ENCODE measurements around the gene GALNT10. TPM values are rescaled to one million over a fixed set of nuclear protein-coding genes. Genes with fewer than 3 reads are reported as not detected.

GALNT10 gene
- total and polyA plus RNA-seq, 9 of the 15 experiments (the other 6 are each of a cell fraction or from before 2014, with no cell fraction given): 4.6 to 37.1 (median 13.3) TPM

- no peak for TF ChIP-seq ZNF124 (CRISPR knock-in tag; IDR thresholded peaks at IDR 0.05)
- TF ChIP-seq ZBTB40 (IDR thresholded peaks at IDR 0.05): peak; percentile 67; the same call in 1 of the 2 replicates
- no peak for TF ChIP-seq ZBTB40 (CRISPR knock-in tag; IDR thresholded peaks at IDR 0.05)
- no peak for TF ChIP-seq ZNF3 (CRISPR knock-in tag; IDR thresholded peaks at IDR 0.05)
- no peak for TF ChIP-seq KLF1 (tag; IDR thresholded peaks at IDR 0.05)
- no peak for TF ChIP-seq SRSF7 (optimal IDR thresholded peaks at IDR 0.05; ENCODE audit: low read depth, low read length)
- TF ChIP-seq SMAD2 (IDR thresholded peaks at IDR 0.05; ENCODE audit: low read depth, low read length): no peak
- peak; percentile 82 for TF ChIP-seq PHB2 (IDR thresholded peaks at IDR 0.05; ENCODE audit: low read depth)
- no peak for TF ChIP-seq PRPF4 (IDR thresholded peaks at IDR 0.05; ENCODE audit: insufficient read depth, low read depth, low read length, poor library complexity, severe bottlenecking)
- TF ChIP-seq KHSRP (IDR thresholded peaks at IDR 0.05): peak; percentile 38; the same call in 1 of the 2 replicates
- TF ChIP-seq NCOA1 (IDR thresholded peaks at IDR 0.05; ENCODE audit: low read depth): peak; percentile 73; the same call in 1 of the 2 replicates
- peak; percentile 84 for TF ChIP-seq MTA1 (IDR thresholded peaks at IDR 0.05; ENCODE audit: borderline replicate concordance)
- TF ChIP-seq TRIM24 (IDR thresholded peaks at IDR 0.05): peak; percentile 80 to 85
- no peak for TF ChIP-seq RUNX1 (IDR thresholded peaks at IDR 0.05; ENCODE audit: low read depth)
- TF ChIP-seq ZNF133 (CRISPR knock-in tag; IDR thresholded peaks at IDR 0.05): no peak
- peak; percentile 71 for TF ChIP-seq GATAD2A (IDR thresholded peaks at IDR 0.05)
- TF ChIP-seq NFIC (IDR thresholded peaks at IDR 0.05): peak; percentile 83
- TF ChIP-seq ELK1 (CRISPR knock-in tag; IDR thresholded peaks at IDR 0.05): no peak
- TF ChIP-seq TARDBP (IDR thresholded peaks at IDR 0.05): no peak
- peak in 1 of 3 experiments; percentile 17 for TF ChIP-seq YY1 (IDR thresholded peaks at IDR 0.05; ENCODE audit: borderline replicate concordance in 1 of 3, control insufficient read depth in 1 of 3, extremely low read depth in 1 of 3, insufficient read depth in 3 of 3, insufficient read length in 1 of 3, insufficient replicate concordance in 2 of 3, low read depth in 1 of 3, low read length in 2 of 3)
- peak; percentile 87 for TF ChIP-seq EP300 (IDR thresholded peaks at IDR 0.05; ENCODE audit: low read length)
- TF ChIP-seq NFATC3 (IDR thresholded peaks at IDR 0.05): no peak
Observed at GRCh38 chr5:154196955-154197652, 6.6 kb downstream of the GALNT10 start (continued).

Measured in K562 (cell line).